Measurements from ENCODE around the gene GIPC2.

Gene GIPC2

GRCh38 chr1:78165816-78166215 lies 120.0 kb downstream of the GIPC2 start:
- DNase-seq, result no peak
- peaks cover 5% of the 10 kb centered on the region for H3K9me3 Mint-ChIP-seq
- TF ChIP-seq, protein P1, sequence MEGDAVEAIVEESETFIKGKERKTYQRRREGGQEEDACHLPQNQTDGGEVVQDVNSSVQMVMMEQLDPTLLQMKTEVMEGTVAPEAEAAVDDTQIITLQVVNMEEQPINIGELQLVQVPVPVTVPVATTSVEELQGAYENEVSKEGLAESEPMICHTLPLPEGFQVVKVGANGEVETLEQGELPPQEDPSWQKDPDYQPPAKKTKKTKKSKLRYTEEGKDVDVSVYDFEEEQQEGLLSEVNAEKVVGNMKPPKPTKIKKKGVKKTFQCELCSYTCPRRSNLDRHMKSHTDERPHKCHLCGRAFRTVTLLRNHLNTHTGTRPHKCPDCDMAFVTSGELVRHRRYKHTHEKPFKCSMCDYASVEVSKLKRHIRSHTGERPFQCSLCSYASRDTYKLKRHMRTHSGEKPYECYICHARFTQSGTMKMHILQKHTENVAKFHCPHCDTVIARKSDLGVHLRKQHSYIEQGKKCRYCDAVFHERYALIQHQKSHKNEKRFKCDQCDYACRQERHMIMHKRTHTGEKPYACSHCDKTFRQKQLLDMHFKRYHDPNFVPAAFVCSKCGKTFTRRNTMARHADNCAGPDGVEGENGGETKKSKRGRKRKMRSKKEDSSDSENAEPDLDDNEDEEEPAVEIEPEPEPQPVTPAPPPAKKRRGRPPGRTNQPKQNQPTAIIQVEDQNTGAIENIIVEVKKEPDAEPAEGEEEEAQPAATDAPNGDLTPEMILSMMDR (IDR thresholded peaks at IDR 0.05), result no peak
- no peak overlapping the region for H3K4me3 Mint-ChIP-seq
- H3K27ac Mint-ChIP-seq, result no peak overlapping the region
- H3K36me3 Mint-ChIP-seq (ENCODE audit: low read depth), result no peaks in the 10 kb centered on the region
- no peaks in the 10 kb centered on the region for H3K4me1 Mint-ChIP-seq
- H3K27me3 Mint-ChIP-seq (ENCODE audit: low read depth, poor library complexity), result no peaks in the 10 kb centered on the region

DNA sequence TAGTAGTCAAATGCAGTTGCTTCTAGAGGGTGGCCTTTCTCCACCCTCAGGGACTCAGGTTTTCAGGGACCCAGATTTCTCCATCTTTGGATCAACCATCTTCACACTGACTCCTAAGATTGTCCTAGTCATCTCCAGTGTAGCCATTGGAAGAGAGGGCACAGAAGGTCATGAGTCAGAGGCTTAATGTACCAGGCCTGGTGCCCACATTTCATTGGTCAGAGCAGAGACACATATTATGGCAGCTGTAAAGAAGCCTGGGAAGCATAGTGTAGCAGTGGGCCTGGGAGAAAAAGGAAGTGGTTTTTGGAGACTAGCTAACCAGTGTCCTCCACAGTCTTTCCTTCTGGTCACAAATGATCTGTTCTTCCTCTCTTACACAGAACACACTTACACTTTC lies 122.5 kb downstream of the GIPC2 start:
- DNase-seq, result no peak
- H3K9me3 Mint-ChIP-seq, result no peaks in the 10 kb centered on the region
- H3K36me3 Mint-ChIP-seq (ENCODE audit: low read depth), result no peaks in the 10 kb centered on the region
- TF ChIP-seq, protein P1 (IDR thresholded peaks at IDR 0.05), result no peak
- no peaks in the 10 kb centered on the region for H3K4me1 Mint-ChIP-seq
- H3K4me3 Mint-ChIP-seq, result no peak overlapping the region
- no peak overlapping the region for H3K27ac Mint-ChIP-seq
- peaks cover 3% of the 10 kb centered on the region for H3K27me3 Mint-ChIP-seq (ENCODE audit: low read depth, poor library complexity)

- TF ChIP-seq, protein P1 (IDR thresholded peaks at IDR 0.05), result no peak
- Mint-ChIP-seq H3K27me3 (ENCODE audit: low read depth, poor library complexity) (peaks cover 3% of the 10 kb centered on the region), H3K9me3 (no peaks in the 10 kb centered on the region), H3K36me3 (ENCODE audit: low read depth) (no peaks in the 10 kb centered on the region), H3K4me3 (no peak overlapping the region), H3K4me1 (no peaks in the 10 kb centered on the region), H3K27ac (no peak overlapping the region)
- DNase-seq, result no peak
These were observed 125.1 kb downstream of the GIPC2 start for GRCh38 chr1:78170859-78171258.

- H3K4me1 Mint-ChIP-seq, result no peaks in the 10 kb centered on the region
- TF ChIP-seq, protein P1 (IDR thresholded peaks at IDR 0.05), result no peak
- no peaks in the 10 kb centered on the region for H3K9me3 Mint-ChIP-seq
- no peaks in the 10 kb centered on the region for H3K36me3 Mint-ChIP-seq (ENCODE audit: low read depth)
- H3K27me3 Mint-ChIP-seq (ENCODE audit: low read depth, poor library complexity), result peaks cover 3% of the 10 kb centered on the region
- H3K4me3 Mint-ChIP-seq, result no peak overlapping the region
- no peak for DNase-seq
- no peak overlapping the region for H3K27ac Mint-ChIP-seq
These were observed 126.2 kb downstream of the GIPC2 start for GRCh38 chr1:78171736-78172590.

DNA sequence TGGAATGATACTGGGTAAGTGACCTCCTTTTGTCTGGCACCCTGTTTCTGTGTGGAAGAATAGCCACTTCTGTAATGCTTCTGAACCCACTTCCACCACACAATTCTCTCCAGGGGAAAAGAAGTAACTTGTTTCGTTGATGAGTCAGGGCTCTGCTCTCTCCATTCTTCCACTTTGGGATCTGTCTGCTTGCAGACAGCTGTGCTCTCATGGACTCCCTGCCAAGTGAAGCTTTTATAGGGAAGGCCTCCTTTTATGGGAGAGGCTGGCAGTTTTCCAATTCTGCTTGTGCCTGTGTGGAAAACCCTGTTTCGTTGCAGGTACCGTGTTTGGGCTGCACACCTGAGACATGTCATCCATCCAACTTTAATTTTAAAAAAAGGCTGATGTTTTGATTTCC lies 130.7 kb downstream of the GIPC2 start:
- H3K27ac Mint-ChIP-seq, result no peak overlapping the region
- no peaks in the 10 kb centered on the region for H3K36me3 Mint-ChIP-seq (ENCODE audit: low read depth)
- no peaks in the 10 kb centered on the region for H3K9me3 Mint-ChIP-seq
- H3K27me3 Mint-ChIP-seq (ENCODE audit: low read depth, poor library complexity), result peaks cover 7% of the 10 kb centered on the region
- DNase-seq, result no peak
- no peaks in the 10 kb centered on the region for H3K4me1 Mint-ChIP-seq
- TF ChIP-seq, protein P1 (IDR thresholded peaks at IDR 0.05), result no peak
- H3K4me3 Mint-ChIP-seq, result no peak overlapping the region
